ENCODE data around the gene DCTN5.

DCTN5 gene

GRCh38 chr16:23666571-23667354 is 25.5 kb downstream of the DCTN5 start:
- no peak for DNase-seq

GRCh38 chr16:23667355-23667659 is 26.0 kb downstream of the DCTN5 start:
- no peak for DNase-seq

DNA sequence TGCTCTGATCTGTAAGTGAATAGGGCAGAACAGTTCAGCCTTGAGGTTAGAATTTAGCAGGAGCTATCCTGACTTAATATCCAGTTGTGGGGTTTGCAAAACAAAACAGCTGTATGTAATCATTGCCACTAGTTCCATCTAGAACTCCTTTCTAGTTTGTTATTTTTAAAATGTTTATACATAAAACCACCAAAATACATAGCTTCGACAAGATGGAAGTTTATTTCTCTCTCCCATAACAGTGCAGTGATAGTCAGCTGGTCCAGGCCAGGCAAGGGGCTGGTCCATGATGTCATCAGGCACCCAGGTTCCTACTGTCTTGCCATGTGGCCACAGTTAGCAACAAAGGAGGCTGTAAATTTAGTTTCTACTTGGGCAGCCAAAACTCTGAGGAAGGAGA is 27.0 kb downstream of the DCTN5 start:
- no peak for DNase-seq

DNA sequence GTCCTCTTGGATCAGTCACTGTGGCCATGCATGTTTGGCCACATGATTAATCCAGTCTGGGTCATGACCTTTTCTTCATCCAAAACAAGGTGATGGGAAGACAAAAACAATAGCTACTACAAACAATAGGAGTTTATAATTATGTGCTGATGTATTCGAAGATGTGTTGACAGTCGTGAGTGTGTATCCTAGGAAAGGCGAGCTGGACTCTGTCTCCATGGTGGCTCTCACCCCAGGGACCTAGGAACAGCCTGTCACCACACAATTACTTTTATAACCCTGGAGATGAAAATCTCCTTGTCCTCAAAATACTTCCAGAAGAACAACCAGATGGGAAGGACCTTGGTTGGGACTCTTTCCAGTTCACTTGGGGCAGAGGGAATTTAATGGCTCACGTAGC is 27.6 kb downstream of the DCTN5 start:
- no peak for DNase-seq

DNA sequence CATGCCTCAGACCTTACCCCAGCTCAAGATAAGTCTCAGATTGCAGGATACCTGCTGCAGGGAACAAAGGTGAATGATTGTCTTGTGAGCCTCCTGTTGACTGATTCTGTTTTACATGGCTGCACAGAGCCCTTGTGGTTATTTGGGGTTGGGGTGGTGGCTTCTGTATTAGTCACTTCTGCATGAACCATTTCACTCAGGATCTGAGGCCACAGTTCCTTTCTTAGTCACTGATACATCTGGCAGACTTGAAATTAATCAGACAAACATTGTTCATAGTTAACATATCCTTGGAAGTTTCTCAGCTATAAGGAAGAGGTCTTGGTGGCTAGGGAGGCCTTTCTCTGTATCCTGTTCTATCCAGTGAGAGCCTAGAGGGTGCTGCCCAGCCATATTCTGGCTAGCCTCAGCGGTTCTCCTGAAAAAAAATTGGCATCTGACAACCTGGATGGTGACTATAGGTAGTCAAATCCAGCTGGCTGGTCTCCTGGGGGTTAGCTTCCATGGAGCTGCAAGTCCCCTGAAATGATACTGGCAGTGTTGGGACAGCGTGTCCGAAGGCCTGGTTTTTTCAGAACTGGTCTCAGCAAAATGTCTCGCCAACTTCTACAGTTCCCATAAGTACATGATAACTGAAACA is 29.0 kb downstream of the DCTN5 start:
- no peak for DNase-seq

- DNase-seq, result no peak
These were observed 32.8 kb downstream of the DCTN5 start for GRCh38 chr16:23673971-23674614.

- DNase-seq, result no peak
These were observed 35.7 kb downstream of the DCTN5 start for GRCh38 chr16:23676924-23677480.

DNA sequence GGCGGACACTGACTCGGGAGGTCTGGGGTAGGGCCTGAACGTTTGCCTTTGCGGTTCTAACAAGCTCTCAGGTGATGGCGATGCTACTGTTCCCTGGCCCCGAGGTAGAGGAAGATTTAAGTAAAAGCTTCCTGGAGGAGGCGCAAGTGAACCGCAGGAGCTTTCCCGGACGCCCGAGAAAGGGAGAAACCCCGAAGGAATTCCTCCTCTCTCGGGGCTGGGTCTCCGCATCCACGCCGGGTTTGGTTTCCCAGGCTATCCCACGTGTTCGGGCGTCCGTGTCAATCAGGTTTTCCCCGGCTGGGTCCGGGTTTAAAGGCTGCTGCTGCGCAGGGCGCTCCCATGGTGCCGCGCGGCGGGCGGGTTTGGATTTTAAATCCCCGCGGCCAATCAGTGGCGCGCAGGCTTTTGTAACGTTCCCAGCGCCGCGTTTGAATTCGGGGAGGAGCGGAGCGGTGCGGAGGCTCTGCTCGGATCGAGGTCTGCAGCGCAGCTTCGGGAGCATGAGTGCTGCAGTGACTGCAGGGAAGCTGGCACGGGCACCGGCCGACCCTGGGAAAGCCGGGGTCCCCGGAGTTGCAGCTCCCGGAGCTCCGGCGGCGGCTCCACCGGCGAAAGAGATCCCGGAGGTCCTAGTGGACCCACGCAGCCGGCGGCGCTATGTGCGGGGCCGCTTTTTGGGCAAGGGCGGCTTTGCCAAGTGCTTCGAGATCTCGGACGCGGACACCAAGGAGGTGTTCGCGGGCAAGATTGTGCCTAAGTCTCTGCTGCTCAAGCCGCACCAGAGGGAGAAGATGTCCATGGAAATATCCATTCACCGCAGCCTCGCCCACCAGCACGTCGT is 37.4 kb downstream of the DCTN5 start, which contains the start of gene PLK1:
PLK1 (plus strand) TSS at position 460 of the 844 bp plus-strand sequence; CDS start at position 504, 44 bp downstream.
- peak; percentile 93 for DNase-seq

GRCh38 chr16:23679274-23679985 is 38.2 kb downstream of the DCTN5 start:
- DNase-seq, result peak; percentile 50

- DNase-seq, result no peak
These were observed 38.7 kb downstream of the DCTN5 start for GRCh38 chr16:23679986-23680336.

- no peak for DNase-seq
These were observed 40.9 kb downstream of the DCTN5 start for GRCh38 chr16:23682181-23682580.

DNA sequence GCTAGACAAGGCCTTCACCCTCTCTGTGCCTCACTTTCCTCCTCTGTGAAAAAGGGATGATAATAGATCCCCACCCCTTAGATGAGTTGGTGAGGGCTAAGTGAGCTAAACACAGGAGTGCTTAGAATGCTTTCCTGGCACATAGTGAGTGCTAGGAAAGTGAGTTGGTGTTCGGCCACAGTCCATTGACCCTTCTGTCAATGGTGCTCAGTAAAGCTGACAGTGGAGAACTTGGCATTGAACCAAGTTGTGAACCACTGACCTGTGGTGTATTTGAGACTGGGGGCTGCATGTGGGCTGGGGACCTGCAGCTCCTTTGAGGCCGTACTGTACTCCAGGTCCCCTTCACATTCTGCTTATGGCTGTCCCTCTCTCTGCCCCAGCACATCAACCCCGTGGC is 42.2 kb downstream of the DCTN5 start:
- no peak for DNase-seq

- no peak for DNase-seq
These were observed 46.0 kb downstream of the DCTN5 start for GRCh38 chr16:23687034-23687808.

GRCh38 chr16:23689442-23690187 is 48.3 kb downstream of the DCTN5 start:
- no peak for DNase-seq

DNA sequence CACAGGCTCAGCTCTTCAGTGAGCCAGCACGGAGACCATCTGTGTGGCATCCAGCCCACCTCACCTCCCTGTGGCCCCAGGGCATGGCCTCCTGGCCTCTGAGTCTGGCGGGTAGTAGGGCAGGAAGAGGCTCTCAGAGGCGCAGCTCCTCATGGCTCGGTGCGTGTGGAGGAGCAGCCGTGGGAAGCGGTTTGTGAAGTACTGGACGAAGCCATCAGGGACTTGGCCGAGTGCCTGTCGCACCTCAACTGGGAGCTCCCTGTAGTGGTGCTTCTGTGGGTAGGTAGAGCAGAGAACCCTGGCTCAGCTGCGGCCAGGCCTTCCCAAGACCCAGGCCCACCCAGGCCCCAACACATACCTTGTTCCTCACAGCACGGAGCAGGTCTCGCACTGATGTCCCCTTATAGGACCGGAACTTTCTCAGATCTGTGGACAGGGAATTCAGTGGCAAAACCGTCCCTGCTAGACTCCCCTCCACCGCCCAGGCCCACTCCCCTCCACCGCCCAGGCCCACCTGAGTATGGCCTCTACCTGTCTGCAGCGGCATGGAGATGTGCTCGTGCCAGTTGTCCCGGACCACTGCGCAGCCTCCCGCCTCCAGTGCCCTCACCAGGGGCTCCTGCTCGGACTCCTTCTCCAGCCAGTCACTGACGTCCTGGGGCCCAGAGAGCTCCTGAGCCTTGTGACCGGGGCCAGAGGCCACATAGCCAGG is 49.7 kb downstream of the DCTN5 start:
- DNase-seq, result no peak

- DNase-seq, result no peak
These were observed 50.4 kb downstream of the DCTN5 start for GRCh38 chr16:23691483-23692189.

- DNase-seq, result no peak
These were observed 51.0 kb downstream of the DCTN5 start for GRCh38 chr16:23692190-23692837.

DNA sequence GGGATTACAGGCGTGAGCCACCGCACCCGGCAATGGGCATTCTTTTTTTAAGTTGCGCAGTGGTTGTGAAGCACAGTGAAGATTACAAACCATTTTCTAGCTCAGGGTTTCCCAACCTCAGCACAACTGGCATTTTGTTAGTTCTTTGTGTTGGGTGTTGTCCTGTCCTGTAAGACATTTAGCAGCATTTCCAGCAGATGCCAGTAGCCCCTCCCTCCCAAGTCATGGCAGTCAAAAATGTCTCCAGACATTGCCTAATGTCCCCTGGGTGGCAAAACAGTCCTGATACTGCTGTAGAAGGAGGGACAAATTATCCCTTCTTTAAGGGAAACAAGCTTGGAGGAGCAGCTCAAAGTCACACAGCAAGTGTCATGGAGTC is 53.0 kb downstream of the DCTN5 start:
- DNase-seq, result no peak
